Transverse colon (tissue), 4 donors: ENCODE measurements around the gene SUGCT. TPM values are rescaled to one million over a fixed set of nuclear protein-coding genes. Genes with fewer than 3 reads are reported as not detected.

ENCODE experiments used
- DNase-seq: peaks from one replicate; pipeline ENCODE4 v3.0.0-alpha.2; 2019
- H3K27ac ChIP-seq, 4 donors: fragments of 200-600 bp; sonication (generic); 2 replicates each; pipeline ENCODE4 v1.5.1; 2016 to 2018; ENCODE audit warnings: inconsistent platforms in 4 of 4
- H3K27me3 ChIP-seq: fragments of 200-600 bp; sonication (generic); 2 replicates; pipeline ENCODE4 v1.5.1; 2017; ENCODE audit warnings: inconsistent platforms
- H3K36me3 ChIP-seq, 4 donors: fragments of 200-600 bp; sonication (generic); 2 replicates each; pipeline ENCODE4 v1.5.1; 2017 to 2019; ENCODE audit warnings: inconsistent platforms in 4 of 4
- H3K4me1 ChIP-seq, 4 donors: fragments of 200-600 bp; sonication (generic); 2 replicates each; pipeline ENCODE4 v1.5.1; 2017 to 2020; ENCODE audit warnings: inconsistent platforms in 4 of 4
- H3K4me3 ChIP-seq, 4 donors: fragments of 200-600 bp; sonication (generic); 1 replicate in 1 of 4; 2 replicates in 3 of 4; pipeline versions ENCODE4 v1.5.1 to v1.6.1; 2017 to 2019; ENCODE audit warnings: inconsistent platforms in 4 of 4
- H3K9me3 ChIP-seq, 2 donors: fragments of 200-600 bp; sonication (generic); 2 replicates each; pipeline ENCODE4 v1.5.1; 2017 to 2019; ENCODE audit warnings: inconsistent platforms in 2 of 2
- CTCF ChIP-seq, 5 experiments: fragments of 200-600 bp in 3 of 5; fragments of 450-650 bp in 2 of 5; sonication (generic) in 3 of 5; IDR thresholded peaks; 1 replicate in 2 of 5; 2 replicates in 3 of 5; pipeline ENCODE4 v1.5.1; 2016 to 2017; ENCODE audit warnings: antibody characterized with exemption in 5 of 5, inconsistent platforms in 3 of 5, mild to moderate bottlenecking in 2 of 5, moderate library complexity in 1 of 5
- EP300 ChIP-seq: sonication (generic); formaldehyde crosslinking; IDR thresholded peaks from one replicate; pipeline ENCODE4 v1.6.1; 2017; ENCODE audit warnings: antibody characterized with exemption, low read depth
- POLR2A ChIP-seq: fragments of 450-650 bp; IDR thresholded peaks from one replicate; pipeline ENCODE4 v1.6.1; 2016; ENCODE audit warnings: antibody characterized with exemption, mild to moderate bottlenecking, moderate library complexity
- POLR2AphosphoS5 ChIP-seq, 3 donors: sonication (generic); formaldehyde crosslinking; IDR thresholded peaks; one replicate each; pipeline ENCODE4 v1.6.1; 2016; ENCODE audit warnings: antibody characterized with exemption in 3 of 3
- whole genome bisulfite sequencing, 2 donors: methylation state at CpG; one replicate each; pipeline ENCODE4 v1.1.5; 2018; ENCODE audit warnings: low coverage in 1 of 2; 5-methylcytosine and 5-hydroxymethylcytosine counted together
- in situ Hi-C, 4 donors: fragments of 200-750 bp; cut with MboI; loops; one replicate each; pipeline versions ENCODE4 v1.15.0 to v1.15.1; 2017; ENCODE audit warnings: low sequenced_read_pairs in 3 of 4, low pct_ligation_motif_present in 1 of 4, low pct_unique_long_range_greater_than_20kb in 1 of 4
- intact Hi-C: fragments of 100-400 bp; cut with DNase I; formaldehyde crosslinking; loops from one replicate; pipeline ENCODE4 v1.15.1; 2023; ENCODE audit warnings: low total_unique reads
- total RNA-seq, 4 donors: library from RNA; depleted of rRNA; stranded (reverse); fragments of >200 nt; gene quantifications; one replicate each; pipeline ENCODE4 v1.1.0, GENCODE V29; 2016

SUGCT gene
- total RNA-seq, 4 donors from 2014 or later = 2.6 to 44.5 (median 15.9) TPM

DNA sequence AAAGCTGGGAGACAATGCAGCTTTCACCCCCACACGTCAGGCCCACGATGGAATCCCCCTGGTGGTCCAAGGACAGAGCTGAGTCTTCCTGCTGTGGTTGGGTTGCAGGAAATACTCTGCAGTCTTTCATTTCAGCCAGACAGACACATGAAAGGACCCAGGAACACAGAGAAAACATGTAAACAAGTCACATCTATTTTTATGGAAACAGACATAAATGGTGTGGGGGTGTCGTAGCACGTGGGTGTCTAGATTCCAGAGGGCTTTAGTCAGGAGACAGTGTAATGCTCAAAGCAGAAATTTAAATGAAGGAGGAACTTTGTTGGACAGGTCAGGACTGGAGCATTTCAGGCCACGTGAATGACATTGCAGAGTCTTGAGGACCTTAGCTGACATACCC lies 444.6 kb downstream of the SUGCT start:
- Histone ChIP-seq H3K36me3 (no peaks in the 10 kb centered on the region), H3K27ac (no peak overlapping the region), H3K9me3 (no peaks in the 10 kb centered on the region), H3K4me1 (no peaks in the 10 kb centered on the region), H3K27me3 (no peaks in the 10 kb centered on the region), H3K4me3 (no peak overlapping the region)
- in situ Hi-C loops (no loop called here), intact Hi-C loops (no loop called here)
- no peak for DNase-seq
- TF ChIP-seq POLR2AphosphoS5 (IDR thresholded peaks at IDR 0.05) (no peak), POLR2A (no peak), CTCF (IDR thresholded peaks at IDR 0.05) (no peak), EP300 (no peak)
- WGBS, 2 donors = 61 to 64% methylated on average over 3 to 5 of the region's 5 CpGs

GRCh38 chr7:40580776-40581175 lies 446.0 kb downstream of the SUGCT start:
- H3K4me1 ChIP-seq = no peaks in the 10 kb centered on the region
- no peak overlapping the region for H3K27ac ChIP-seq
- in situ Hi-C loops = no loop called here
- DNase-seq = no peak
- TF ChIP-seq EP300 = no peak
- TF ChIP-seq CTCF (IDR thresholded peaks at IDR 0.05) = no peak
- no peak for TF ChIP-seq POLR2A
- TF ChIP-seq POLR2AphosphoS5 (IDR thresholded peaks at IDR 0.05) = no peak
- H3K27me3 ChIP-seq = no peaks in the 10 kb centered on the region
- H3K36me3 ChIP-seq = no peaks in the 10 kb centered on the region
- intact Hi-C loops = no loop called here
- no peak overlapping the region for H3K4me3 ChIP-seq
- H3K9me3 ChIP-seq = no peaks in the 10 kb centered on the region
- WGBS, 2 donors = 87 to 90% methylated on average over 4 of the region's 4 CpGs

- Histone ChIP-seq H3K27me3 (no peaks in the 10 kb centered on the region), H3K27ac (no peak overlapping the region), H3K9me3 (no peaks in the 10 kb centered on the region), H3K4me3 (no peak overlapping the region), H3K36me3 (no peaks in the 10 kb centered on the region), H3K4me1 (no peaks in the 10 kb centered on the region)
- in situ Hi-C loops = no loop called here
- 84 to 96% methylated on average over 5 of the region's 5 CpGs for WGBS, 2 donors
- intact Hi-C loops = no loop called here
- TF ChIP-seq EP300 (no peak), CTCF (IDR thresholded peaks at IDR 0.05) (no peak), POLR2A (no peak), POLR2AphosphoS5 (IDR thresholded peaks at IDR 0.05) (no peak)
- no peak for DNase-seq
Observed at GRCh38 chr7:40582539-40582938, 447.7 kb downstream of the SUGCT start.

DNA sequence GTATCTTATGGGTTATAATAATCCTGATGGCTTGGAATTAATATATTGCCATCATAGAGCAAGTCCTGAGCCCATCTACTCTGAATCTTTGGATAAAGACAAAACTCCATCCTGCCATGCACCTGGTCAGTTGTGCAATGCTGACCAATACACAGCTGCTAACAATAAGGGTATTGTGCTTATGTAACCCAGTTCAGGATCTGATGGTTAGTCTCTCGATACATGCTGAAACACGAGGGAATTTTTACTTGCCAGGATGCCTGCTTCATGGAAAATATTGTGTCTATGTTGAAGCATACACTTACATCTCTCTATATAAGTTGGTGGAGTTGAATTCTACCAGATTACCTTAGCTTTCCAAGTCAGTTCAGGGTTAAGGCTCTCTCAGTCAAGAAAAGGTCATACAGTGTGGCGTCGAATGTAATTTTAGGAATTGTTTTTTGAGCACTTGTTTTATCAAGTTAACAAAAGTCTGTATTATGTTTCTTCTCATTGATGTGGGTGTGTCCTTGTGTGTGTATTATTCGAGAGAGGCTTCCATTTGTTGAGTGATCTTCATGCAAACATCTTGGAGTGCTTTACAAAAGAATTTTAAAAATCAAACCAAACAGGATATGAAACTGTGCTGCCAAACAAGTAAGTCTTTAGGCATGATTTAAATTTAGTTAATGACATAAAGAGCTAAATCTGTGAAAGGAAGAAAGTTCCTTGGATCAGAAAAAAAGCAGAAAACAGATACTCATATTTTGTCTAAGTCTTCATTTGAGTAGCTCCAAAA lies 449.1 kb downstream of the SUGCT start:
- WGBS, 2 donors = 58 to 75% methylated on average over 3 to 5 of the region's 5 CpGs
- Histone ChIP-seq H3K27me3 (no peaks in the 10 kb centered on the region), H3K4me3 (no peak overlapping the region), H3K27ac (no peak overlapping the region), H3K9me3 (no peaks in the 10 kb centered on the region), H3K4me1 (no peaks in the 10 kb centered on the region), H3K36me3 (no peaks in the 10 kb centered on the region)
- no peak for DNase-seq
- TF ChIP-seq EP300 = no peak
- TF ChIP-seq CTCF (IDR thresholded peaks at IDR 0.05) = no peak
- no peak for TF ChIP-seq POLR2AphosphoS5 (IDR thresholded peaks at IDR 0.05)
- TF ChIP-seq POLR2A = no peak
- intact Hi-C loops (no loop called here), in situ Hi-C loops (no loop called here)
